SK-N-SH treated with all-trans-retinoic acid at 6 μM for 48 hours (cell line): ENCODE measurements around the gene PRICKLE3.

Experiments
- ATAC-seq: fragments of 200-7000 bp; cut with Tn5 transposase; 3 replicates; pipeline ENCODE4 v1.9.1; 2020; ENCODE audit warnings: mild to moderate bottlenecking, moderate library complexity
- ARNTL ChIP-seq: fragments of 450-650 bp; formaldehyde crosslinking; IDR thresholded peaks from 2 replicates; pipeline ENCODE4 v1.5.0; 2020; ENCODE audit warnings: low read depth, mild to moderate bottlenecking, moderate library complexity, borderline replicate concordance
- BACH2 ChIP-seq: fragments of 250-450 bp; sonication (Bioruptor Pico); IDR thresholded peaks from 2 replicates; pipeline ENCODE4 v1.9.0; 2021; ENCODE audit warnings: mild to moderate bottlenecking, borderline replicate concordance
- CSDC2 ChIP-seq: fragments of 250-450 bp; sonication (Bioruptor Pico); IDR thresholded peaks from 2 replicates; pipeline ENCODE4 v1.5.0; 2020; ENCODE audit warnings: mild to moderate bottlenecking, moderate library complexity
- CSRNP3 ChIP-seq: fragments of 250-450 bp; sonication (Bioruptor Pico); IDR thresholded peaks from 2 replicates; pipeline ENCODE4 v1.5.1; 2021; ENCODE audit warnings: mild to moderate bottlenecking, moderate library complexity
- ESRRG ChIP-seq: fragments of 250-450 bp; sonication (Bioruptor Pico); IDR thresholded peaks from 2 replicates; pipeline ENCODE4 v1.6.1; 2021; ENCODE audit warnings: mild to moderate bottlenecking
- GLIS3 ChIP-seq: fragments of 250-450 bp; sonication (Bioruptor Pico); IDR thresholded peaks from 2 replicates; pipeline ENCODE4 v1.5.0; 2020; ENCODE audit warnings: mild to moderate bottlenecking, moderate library complexity
- ISL1 ChIP-seq: fragments of 250-450 bp; sonication (Bioruptor Pico); IDR thresholded peaks from 2 replicates; pipeline ENCODE4 v2.1.2; 2022; ENCODE audit warnings: mild to moderate bottlenecking, moderate library complexity
- OSR1 ChIP-seq: fragments of 250-450 bp; sonication (Bioruptor Pico); IDR thresholded peaks from 2 replicates; pipeline ENCODE4 v1.8.0; 2022; ENCODE audit warnings: moderate library complexity, mild to moderate bottlenecking, inconsistent platforms
- PPARA ChIP-seq: fragments of 250-450 bp; sonication (Bioruptor Pico); IDR thresholded peaks from 2 replicates; pipeline ENCODE4 v1.5.0; 2020; ENCODE audit warnings: mild to moderate bottlenecking, borderline replicate concordance
- RARB ChIP-seq: fragments of 250-450 bp; sonication (Bioruptor Pico); IDR thresholded peaks from 2 replicates; pipeline ENCODE4 v1.8.0; 2021; ENCODE audit warnings: mild to moderate bottlenecking, moderate library complexity
- SNAI2 ChIP-seq: fragments of 250-450 bp; sonication (Bioruptor Pico); IDR thresholded peaks from 2 replicates; pipeline ENCODE4 v1.5.0; 2020; ENCODE audit warnings: mild to moderate bottlenecking, moderate library complexity
- TCF4 ChIP-seq: fragments of 250-450 bp; sonication (Bioruptor Pico); IDR thresholded peaks from 2 replicates; pipeline ENCODE4 v1.8.0; 2021; ENCODE audit warnings: mild to moderate bottlenecking, moderate library complexity, borderline replicate concordance
- TOX ChIP-seq: fragments of 250-450 bp; sonication (Bioruptor Pico); IDR thresholded peaks from 2 replicates; pipeline ENCODE4 v1.8.0; 2021; ENCODE audit warnings: mild to moderate bottlenecking, moderate library complexity, borderline replicate concordance
- ZC3H10 ChIP-seq: fragments of 250-450 bp; sonication (Bioruptor Pico); IDR thresholded peaks from 2 replicates; pipeline ENCODE4 v1.5.1; 2021; ENCODE audit warnings: mild to moderate bottlenecking, moderate library complexity
- ZFP3 ChIP-seq: fragments of 250-450 bp; sonication (Bioruptor Pico); IDR thresholded peaks from 2 replicates; pipeline ENCODE4 v1.5.0; 2020; ENCODE audit warnings: mild to moderate bottlenecking, moderate library complexity
- ZFP30 ChIP-seq: fragments of 450-650 bp; formaldehyde crosslinking; IDR thresholded peaks from 2 replicates; pipeline ENCODE4 v1.5.0; 2022; ENCODE audit warnings: mild to moderate bottlenecking, moderate library complexity
- ZNF565 ChIP-seq: fragments of 450-650 bp; formaldehyde crosslinking; conservative IDR thresholded peaks from 2 replicates; pipeline ENCODE4 v1.5.0; 2020; ENCODE audit warnings: low read depth, mild to moderate bottlenecking, moderate library complexity
- ZNF70 ChIP-seq: fragments of 450-650 bp; formaldehyde crosslinking; IDR thresholded peaks from 2 replicates; pipeline ENCODE4 v1.5.0; 2020; ENCODE audit warnings: mild to moderate bottlenecking, moderate library complexity
- TF ChIP-seq, protein P1 (sequence below): fragments of 250-450 bp; sonication (Bioruptor Pico); IDR thresholded peaks from 2 replicates; pipeline ENCODE4 v1.5.1; 2020; ENCODE audit warnings: low read depth, mild to moderate bottlenecking, moderate library complexity
- TF ChIP-seq, protein P2 (sequence below): fragments of 250-450 bp; sonication (Bioruptor Pico); IDR thresholded peaks from 2 replicates; pipeline ENCODE4 v1.8.0; 2021; ENCODE audit warnings: low read depth, mild to moderate bottlenecking, moderate library complexity, borderline replicate concordance
- TF ChIP-seq, protein P3 (sequence below): fragments of 250-450 bp; sonication (Bioruptor Pico); IDR thresholded peaks from 2 replicates; pipeline ENCODE4 v1.5.0; 2020; ENCODE audit warnings: mild to moderate bottlenecking, moderate library complexity

PRICKLE3 gene

GRCh38 chrX:49228185-49228584 lies 42.0 kb upstream of the PRICKLE3 start:
- ATAC-seq, result no peak
- TF ChIP-seq ZFP30 (CRISPR knock-in tag) (no peak), TOX (CRISPR knock-in tag) (no peak), ESRRG (CRISPR knock-in tag) (no peak), TCF4 (no peak), ISL1 (CRISPR knock-in tag) (no peak), PPARA (CRISPR knock-in tag) (no peak), CSDC2 (no peak), ZNF70 (CRISPR knock-in tag) (no peak)

- ATAC-seq, result no peak
- no peak for TF ChIP-seq BACH2 (CRISPR knock-in tag)
- no peak for TF ChIP-seq ARNTL (CRISPR knock-in tag)
- TF ChIP-seq, protein P1, sequence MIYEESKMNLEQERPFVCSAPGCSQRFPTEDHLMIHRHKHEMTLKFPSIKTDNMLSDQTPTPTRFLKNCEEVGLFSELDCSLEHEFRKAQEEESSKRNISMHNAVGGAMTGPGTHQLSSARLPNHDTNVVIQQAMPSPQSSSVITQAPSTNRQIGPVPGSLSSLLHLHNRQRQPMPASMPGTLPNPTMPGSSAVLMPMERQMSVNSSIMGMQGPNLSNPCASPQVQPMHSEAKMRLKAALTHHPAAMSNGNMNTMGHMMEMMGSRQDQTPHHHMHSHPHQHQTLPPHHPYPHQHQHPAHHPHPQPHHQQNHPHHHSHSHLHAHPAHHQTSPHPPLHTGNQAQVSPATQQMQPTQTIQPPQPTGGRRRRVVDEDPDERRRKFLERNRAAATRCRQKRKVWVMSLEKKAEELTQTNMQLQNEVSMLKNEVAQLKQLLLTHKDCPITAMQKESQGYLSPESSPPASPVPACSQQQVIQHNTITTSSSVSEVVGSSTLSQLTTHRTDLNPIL, result no peak
- TF ChIP-seq ZFP3 (CRISPR knock-in tag), result peak; percentile 92
- TF ChIP-seq, all 23 proteins: peak for 1
Measured at GRCh38 chrX:49227726-49228125, 41.6 kb upstream of the PRICKLE3 start.

DNA sequence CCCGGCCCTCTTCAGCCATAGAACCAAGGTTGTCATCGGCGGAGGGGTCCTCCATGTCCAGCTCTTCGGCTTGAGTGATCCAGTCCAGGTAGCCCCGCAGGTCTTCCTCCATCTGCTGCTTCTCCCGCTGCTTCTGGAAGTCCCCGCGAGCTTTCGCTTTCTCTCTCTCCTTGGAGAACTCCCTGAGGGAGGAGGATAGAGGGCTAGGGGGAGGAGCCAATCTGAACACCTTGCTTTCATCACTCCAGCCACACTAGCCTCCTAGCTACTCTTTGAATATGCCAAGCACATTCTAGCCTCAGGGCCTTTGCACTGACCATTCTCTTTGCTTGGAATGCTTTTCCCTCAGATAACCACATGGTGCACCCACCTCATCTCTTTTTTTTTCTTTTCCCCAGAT lies 40.8 kb upstream of the PRICKLE3 start:
- ATAC-seq, result no peak
- TF ChIP-seq TOX (CRISPR knock-in tag) (no peak), ZNF70 (CRISPR knock-in tag) (no peak), ZFP3 (CRISPR knock-in tag) (no peak), GLIS3 (CRISPR knock-in tag) (no peak)

DNA sequence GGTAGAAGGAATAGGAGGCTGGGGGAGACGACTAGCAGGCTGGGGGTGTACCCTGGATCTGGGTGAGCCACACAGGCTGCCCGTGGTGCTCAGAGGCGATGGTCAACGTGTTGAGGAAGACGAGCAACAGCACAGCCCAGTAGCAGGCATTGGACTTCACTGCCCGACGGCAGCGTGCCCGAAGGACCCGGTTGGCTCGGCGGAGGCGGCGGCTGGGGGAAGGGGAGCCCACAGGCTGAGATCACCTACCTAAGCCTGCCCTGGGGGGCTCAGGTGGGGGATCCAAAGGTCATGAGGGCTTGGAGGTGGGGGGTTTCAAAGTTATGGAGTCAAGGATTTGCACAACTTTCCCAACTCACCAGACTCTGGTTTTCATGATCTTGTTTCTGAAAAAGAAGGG lies 39.7 kb upstream of the PRICKLE3 start:
- no peak for TF ChIP-seq CSDC2
- TF ChIP-seq, protein P2, sequence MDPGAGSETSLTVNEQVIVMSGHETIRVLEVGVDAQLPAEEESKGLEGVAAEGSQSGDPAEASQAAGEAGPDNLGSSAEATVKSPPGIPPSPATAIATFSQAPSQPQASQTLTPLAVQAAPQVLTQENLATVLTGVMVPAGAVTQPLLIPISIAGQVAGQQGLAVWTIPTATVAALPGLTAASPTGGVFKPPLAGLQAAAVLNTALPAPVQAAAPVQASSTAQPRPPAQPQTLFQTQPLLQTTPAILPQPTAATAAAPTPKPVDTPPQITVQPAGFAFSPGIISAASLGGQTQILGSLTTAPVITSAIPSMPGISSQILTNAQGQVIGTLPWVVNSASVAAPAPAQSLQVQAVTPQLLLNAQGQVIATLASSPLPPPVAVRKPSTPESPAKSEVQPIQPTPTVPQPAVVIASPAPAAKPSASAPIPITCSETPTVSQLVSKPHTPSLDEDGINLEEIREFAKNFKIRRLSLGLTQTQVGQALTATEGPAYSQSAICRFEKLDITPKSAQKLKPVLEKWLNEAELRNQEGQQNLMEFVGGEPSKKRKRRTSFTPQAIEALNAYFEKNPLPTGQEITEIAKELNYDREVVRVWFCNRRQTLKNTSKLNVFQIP, result no peak
- no peak for TF ChIP-seq ZFP30 (CRISPR knock-in tag)
- TF ChIP-seq GLIS3 (CRISPR knock-in tag), result no peak
- TF ChIP-seq ZC3H10 (CRISPR knock-in tag), result no peak
- no peak for TF ChIP-seq SNAI2 (CRISPR knock-in tag)
- no peak for TF ChIP-seq RARB (CRISPR knock-in tag)
- no peak for TF ChIP-seq CSRNP3 (CRISPR knock-in tag)
- ATAC-seq, result no peak

DNA sequence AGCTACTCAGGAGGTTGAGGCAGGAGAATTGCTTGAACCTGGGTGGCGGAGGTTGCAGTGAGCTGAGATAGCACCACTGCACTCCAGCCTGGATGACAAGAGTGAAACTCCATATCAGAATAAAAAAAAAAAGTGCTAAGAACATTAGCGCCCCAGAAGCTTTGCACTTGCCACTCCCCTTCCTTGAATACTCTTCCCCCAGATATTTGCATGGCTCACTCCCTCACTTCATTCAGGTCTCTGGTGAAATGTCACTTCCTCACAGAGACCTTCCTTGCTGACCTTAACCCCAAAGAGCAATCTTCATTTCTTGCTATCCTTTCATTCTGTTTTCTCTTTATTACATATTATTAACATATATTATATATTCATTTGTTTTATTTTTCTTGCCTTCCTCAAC lies 35.7 kb upstream of the PRICKLE3 start:
- no peak for ATAC-seq
- TF ChIP-seq ISL1 (CRISPR knock-in tag) (no peak), SNAI2 (CRISPR knock-in tag) (no peak), CSRNP3 (CRISPR knock-in tag) (no peak), CSDC2 (no peak), PPARA (CRISPR knock-in tag) (no peak), ZNF70 (CRISPR knock-in tag) (no peak), BACH2 (CRISPR knock-in tag) (no peak), ZFP3 (CRISPR knock-in tag) (no peak), ZC3H10 (CRISPR knock-in tag) (no peak), OSR1 (CRISPR knock-in tag) (no peak), ZNF565 (CRISPR knock-in tag) (no peak), ZFP30 (CRISPR knock-in tag) (no peak)
- TF ChIP-seq, protein P3, sequence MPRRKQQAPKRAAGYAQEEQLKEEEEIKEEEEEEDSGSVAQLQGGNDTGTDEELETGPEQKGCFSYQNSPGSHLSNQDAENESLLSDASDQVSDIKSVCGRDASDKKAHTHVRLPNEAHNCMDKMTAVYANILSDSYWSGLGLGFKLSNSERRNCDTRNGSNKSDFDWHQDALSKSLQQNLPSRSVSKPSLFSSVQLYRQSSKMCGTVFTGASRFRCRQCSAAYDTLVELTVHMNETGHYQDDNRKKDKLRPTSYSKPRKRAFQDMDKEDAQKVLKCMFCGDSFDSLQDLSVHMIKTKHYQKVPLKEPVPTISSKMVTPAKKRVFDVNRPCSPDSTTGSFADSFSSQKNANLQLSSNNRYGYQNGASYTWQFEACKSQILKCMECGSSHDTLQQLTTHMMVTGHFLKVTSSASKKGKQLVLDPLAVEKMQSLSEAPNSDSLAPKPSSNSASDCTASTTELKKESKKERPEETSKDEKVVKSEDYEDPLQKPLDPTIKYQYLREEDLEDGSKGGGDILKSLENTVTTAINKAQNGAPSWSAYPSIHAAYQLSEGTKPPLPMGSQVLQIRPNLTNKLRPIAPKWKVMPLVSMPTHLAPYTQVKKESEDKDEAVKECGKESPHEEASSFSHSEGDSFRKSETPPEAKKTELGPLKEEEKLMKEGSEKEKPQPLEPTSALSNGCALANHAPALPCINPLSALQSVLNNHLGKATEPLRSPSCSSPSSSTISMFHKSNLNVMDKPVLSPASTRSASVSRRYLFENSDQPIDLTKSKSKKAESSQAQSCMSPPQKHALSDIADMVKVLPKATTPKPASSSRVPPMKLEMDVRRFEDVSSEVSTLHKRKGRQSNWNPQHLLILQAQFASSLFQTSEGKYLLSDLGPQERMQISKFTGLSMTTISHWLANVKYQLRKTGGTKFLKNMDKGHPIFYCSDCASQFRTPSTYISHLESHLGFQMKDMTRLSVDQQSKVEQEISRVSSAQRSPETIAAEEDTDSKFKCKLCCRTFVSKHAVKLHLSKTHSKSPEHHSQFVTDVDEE (CRISPR knock-in tag), result no peak
- TF ChIP-seq, protein P1, result no peak
